Neural progenitor cell (in vitro differentiated cells): Measurements from ENCODE around the gene CDCP1.

Experiments used
- EZH2 ChIP-seq: fragments of 200-600 bp; sonication (generic); IDR thresholded peaks from 2 replicates; pipeline ENCODE4 v1.6.1; 2017; ENCODE audit warnings: antibody characterized with exemption, mild to moderate bottlenecking, moderate library complexity
- EZH2phosphoT487 ChIP-seq: fragments of 200-600 bp; sonication (generic); IDR thresholded peaks from 2 replicates; pipeline ENCODE4 v1.6.1; 2017; ENCODE audit warnings: antibody characterized with exemption
- TF ChIP-seq, protein P1 (sequence below): fragments of 200-600 bp; sonication (generic); IDR thresholded peaks from 2 replicates; pipeline ENCODE4 v1.5.1; 2017; ENCODE audit warnings: antibody characterized with exemption, mild to moderate bottlenecking

DNA sequence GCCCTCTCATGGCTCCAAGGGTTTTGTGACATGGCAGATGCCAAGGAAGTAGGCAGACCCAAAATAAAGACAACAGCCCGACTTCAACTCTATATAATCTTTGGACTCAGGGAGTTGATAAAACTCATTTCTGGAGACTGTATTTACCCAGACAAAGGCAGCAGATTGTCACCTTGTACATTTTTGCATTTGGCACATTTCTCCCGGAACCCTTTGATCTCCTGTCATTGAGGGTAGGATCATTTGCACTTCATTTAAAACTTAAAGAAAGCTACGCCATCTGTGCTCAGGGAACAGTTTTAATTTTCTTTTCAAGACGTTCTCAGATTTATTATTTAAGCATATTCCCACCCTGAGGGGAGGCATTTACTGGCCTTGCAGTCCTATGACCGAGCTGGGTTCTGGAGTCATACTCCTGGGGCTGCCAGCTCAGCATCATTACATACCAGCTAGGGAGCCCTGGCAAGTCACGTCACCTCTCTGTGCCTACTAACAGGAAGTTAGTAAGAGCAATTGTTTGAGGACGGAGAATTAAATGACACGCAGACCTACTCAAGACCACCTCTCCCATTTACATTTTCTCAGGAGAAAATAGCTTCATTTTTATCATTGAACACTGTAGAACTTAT lies 5.9 kb downstream of the CDCP1 start:
- TF ChIP-seq, protein P1, sequence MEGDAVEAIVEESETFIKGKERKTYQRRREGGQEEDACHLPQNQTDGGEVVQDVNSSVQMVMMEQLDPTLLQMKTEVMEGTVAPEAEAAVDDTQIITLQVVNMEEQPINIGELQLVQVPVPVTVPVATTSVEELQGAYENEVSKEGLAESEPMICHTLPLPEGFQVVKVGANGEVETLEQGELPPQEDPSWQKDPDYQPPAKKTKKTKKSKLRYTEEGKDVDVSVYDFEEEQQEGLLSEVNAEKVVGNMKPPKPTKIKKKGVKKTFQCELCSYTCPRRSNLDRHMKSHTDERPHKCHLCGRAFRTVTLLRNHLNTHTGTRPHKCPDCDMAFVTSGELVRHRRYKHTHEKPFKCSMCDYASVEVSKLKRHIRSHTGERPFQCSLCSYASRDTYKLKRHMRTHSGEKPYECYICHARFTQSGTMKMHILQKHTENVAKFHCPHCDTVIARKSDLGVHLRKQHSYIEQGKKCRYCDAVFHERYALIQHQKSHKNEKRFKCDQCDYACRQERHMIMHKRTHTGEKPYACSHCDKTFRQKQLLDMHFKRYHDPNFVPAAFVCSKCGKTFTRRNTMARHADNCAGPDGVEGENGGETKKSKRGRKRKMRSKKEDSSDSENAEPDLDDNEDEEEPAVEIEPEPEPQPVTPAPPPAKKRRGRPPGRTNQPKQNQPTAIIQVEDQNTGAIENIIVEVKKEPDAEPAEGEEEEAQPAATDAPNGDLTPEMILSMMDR: no peak
- TF ChIP-seq EZH2phosphoT487 (no peak), EZH2 (no peak)
